ENCODE measurements around the gene ATP5MC3. TPM values are rescaled to one million over a fixed set of nuclear protein-coding genes. Genes with fewer than 3 reads are reported as not detected.

Gene ATP5MC3
- total and polyA plus RNA-seq, 2 of the 13 experiments (the other 11 are each of a cell fraction or from before 2014, with no cell fraction given), result 676 to 1,007 TPM

GRCh38 chr2:175167792-175168563, 13.5 kb downstream of the ATP5MC3 start, which contains the start of gene ATF2 (continued):
- peak; percentile 41; the same call in 1 of the 2 replicates for TF ChIP-seq ARID5B (CRISPR knock-in tag; IDR thresholded peaks at IDR 0.05)
- peak; percentile 2 for TF ChIP-seq SKI (IDR thresholded peaks at IDR 0.05; ENCODE audit: partially characterized antibody)
- TF ChIP-seq ATF2 (CRISPR knock-in tag; IDR thresholded peaks at IDR 0.05), result peak; percentile 35; the same call in 1 of the 2 replicates
- peak; percentile 94 for TF ChIP-seq ARNT2 (CRISPR knock-in tag; IDR thresholded peaks at IDR 0.05; ENCODE audit: low read depth)
- TF ChIP-seq ZNF207 (IDR thresholded peaks at IDR 0.05; ENCODE audit: borderline replicate concordance), result no peak
- no peak for TF ChIP-seq IKZF1 (IDR thresholded peaks at IDR 0.05)
- TF ChIP-seq HOXA9 (CRISPR knock-in tag; IDR thresholded peaks at IDR 0.05; ENCODE audit: borderline replicate concordance), result peak; percentile 18; the same call in 1 of the 2 replicates
- TF ChIP-seq ZNF326 (CRISPR knock-in tag; IDR thresholded peaks at IDR 0.05; ENCODE audit: borderline replicate concordance), result no peak
- TF ChIP-seq ZNF747 (CRISPR knock-in tag; IDR thresholded peaks at IDR 0.05; ENCODE audit: borderline replicate concordance), result peak; percentile 95
- TF ChIP-seq ZNF800 (CRISPR knock-in tag; IDR thresholded peaks at IDR 0.05), result no peak
- no peak for TF ChIP-seq FOXM1 (CRISPR knock-in tag; IDR thresholded peaks at IDR 0.05)
- no peak for TF ChIP-seq MAF1 (CRISPR knock-in tag; IDR thresholded peaks at IDR 0.05; ENCODE audit: borderline replicate concordance)
- no peak for TF ChIP-seq ZNF282 (IDR thresholded peaks at IDR 0.05; ENCODE audit: partially characterized antibody)
- 0 out of 2 replicates have a peak, but pooled peaks have one; percentile 34 for TF ChIP-seq ZNF414 (CRISPR knock-in tag; IDR thresholded peaks at IDR 0.05)
- TF ChIP-seq ZNF253 (CRISPR knock-in tag; IDR thresholded peaks at IDR 0.05; ENCODE audit: borderline replicate concordance), result no peak
- TF ChIP-seq HES4 (CRISPR knock-in tag; IDR thresholded peaks at IDR 0.05; ENCODE audit: borderline replicate concordance), result peak; percentile 92
- TF ChIP-seq CHD2 (IDR thresholded peaks at IDR 0.05; ENCODE audit: low read depth, low read length), result peak; percentile 99
